Activated naive CD4-positive, alpha-beta T cell (primary cell): ENCODE measurements around the gene THAP9.

Experiments
- DNase-seq, 4 experiments: peaks; one replicate each; lab custom pipeline; 2025; lab: John Stamatoyannopoulos, UW

Gene THAP9

GRCh38 chr4:82954212-82954611 is 53.7 kb downstream of the THAP9 start:
- no peak for DNase-seq

DNA sequence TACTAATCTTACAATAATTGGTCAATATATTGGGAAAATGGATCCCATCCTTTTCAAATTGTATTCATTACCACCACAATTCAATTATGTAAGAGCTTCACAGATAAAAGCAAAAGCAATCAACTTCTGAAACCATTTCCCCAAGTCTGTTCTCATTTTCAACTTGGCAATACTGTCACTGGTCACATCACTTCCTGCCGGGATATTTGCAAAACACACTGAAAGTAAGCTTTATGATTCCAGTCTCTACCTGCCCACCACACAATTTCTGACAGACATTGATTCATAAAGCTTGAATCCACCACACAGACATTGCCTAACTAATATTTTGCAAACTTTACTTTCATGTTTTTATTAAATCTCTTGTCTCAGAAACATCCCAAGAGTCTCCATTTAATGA is 56.5 kb downstream of the THAP9 start:
- DNase-seq: no peak

DNA sequence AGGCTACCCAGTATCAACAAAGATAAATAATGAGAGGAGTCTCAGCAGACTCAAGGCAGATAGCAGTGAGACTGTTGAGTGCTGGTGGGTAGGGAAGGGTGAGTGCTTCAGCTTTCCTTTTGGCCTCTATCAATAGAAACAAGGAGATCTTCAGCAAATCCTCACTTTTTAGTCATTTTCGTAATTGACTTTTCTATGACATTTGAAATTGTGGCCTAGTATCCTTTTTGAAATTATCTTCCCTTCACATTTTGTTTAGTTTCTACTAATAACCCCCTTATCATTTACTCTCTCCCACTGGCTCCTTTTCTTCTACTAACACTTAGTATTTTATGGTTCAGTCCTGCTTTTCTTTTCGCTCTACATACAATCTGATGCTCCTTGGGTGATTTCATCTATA is 65.2 kb downstream of the THAP9 start:
- no peak for DNase-seq

GRCh38 chr4:82968972-82969371 is 68.4 kb downstream of the THAP9 start:
- no peak for DNase-seq

DNA sequence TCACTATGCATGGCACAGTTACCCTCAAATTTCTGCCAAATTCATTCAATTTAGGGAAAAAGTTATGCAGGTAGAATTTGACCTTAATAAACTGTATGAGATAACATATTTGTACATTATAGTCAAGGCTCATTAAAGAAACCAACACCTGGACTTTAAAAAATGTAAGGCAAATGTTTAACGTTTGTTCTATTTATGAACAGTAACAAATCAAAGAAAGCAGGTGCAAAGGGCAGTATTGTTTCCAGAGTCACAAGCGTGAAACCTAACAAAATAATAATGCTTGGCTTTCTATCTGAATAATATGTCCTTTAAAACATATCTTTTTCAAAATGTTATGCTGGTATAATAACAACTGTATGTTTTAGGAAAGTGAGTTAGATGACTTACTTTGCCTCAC is 68.9 kb downstream of the THAP9 start:
- DNase-seq: no peak
